A673 (cell line): Measurements from ENCODE around the gene MYOZ3. TPM values are rescaled to one million over a fixed set of nuclear protein-coding genes. Genes with fewer than 3 reads are reported as not detected.

ENCODE experiments used
- BruUV-seq: library from RNA; stranded (reverse); fragments of 400-500 nt; replicated peaks from 2 replicates; lab custom pipeline; 2021; lab: Mats Ljungman, UMichigan
- CTCF ChIA-PET: fragments of 300-600 bp; sonication (Branson Sonifier 250); formaldehyde crosslinking; loops from one replicate; lab custom pipeline; 2022; ENCODE audit warnings: antibody characterized with exemption; lab: Charles Lee
- POLR2A ChIA-PET: fragments of 300-600 bp; sonication (Branson Sonifier 250); formaldehyde crosslinking; loops from one replicate; lab custom pipeline; 2022; ENCODE audit warnings: antibody characterized with exemption; ENCODE audit not compliant: low non-redundant PET; lab: Charles Lee
- DNase-seq: peaks from one replicate; pipeline ENCODE4 v3.0.0-alpha.2; 2015; ENCODE audit warnings: low spot score
- H3K27ac ChIP-seq: fragments of 200-600 bp; sonication (generic); 2 replicates; pipeline ENCODE4 v1.5.1; 2016; ENCODE audit warnings: mixed run types, low read depth, mild to moderate bottlenecking, mixed read lengths, antibody characterized with exemption, low read length; ENCODE audit not compliant: poor library complexity, severe bottlenecking
- H3K27me3 ChIP-seq: fragments of 200-600 bp; sonication (generic); replicated peaks from 2 replicates; pipeline ENCODE4 v1.6.1; 2017; ENCODE audit warnings: mixed run types, low read depth, mild to moderate bottlenecking, mixed read lengths, antibody characterized with exemption, low read length; ENCODE audit not compliant: insufficient read depth, poor library complexity
- H3K36me3 ChIP-seq: fragments of 200-600 bp; sonication (generic); 2 replicates; pipeline ENCODE4 v1.6.1; 2016; ENCODE audit warnings: mixed run types, mild to moderate bottlenecking, mixed read lengths, antibody characterized with exemption, low read length; ENCODE audit not compliant: insufficient read depth, poor library complexity, severe bottlenecking
- H3K4me1 ChIP-seq: fragments of 200-600 bp; sonication (generic); 2 replicates; pipeline ENCODE4 v1.6.1; 2017; ENCODE audit warnings: mixed run types, mild to moderate bottlenecking, mixed read lengths, antibody characterized with exemption, low read length; ENCODE audit not compliant: insufficient read depth, poor library complexity, severe bottlenecking
- H3K4me3 ChIP-seq: fragments of 200-600 bp; sonication (generic); 2 replicates; pipeline ENCODE4 v1.5.1; 2016; ENCODE audit warnings: low read depth, mixed run types, mild to moderate bottlenecking, mixed read lengths, low read length; ENCODE audit not compliant: poor library complexity, severe bottlenecking
- H3K9me3 ChIP-seq: fragments of 200-600 bp; sonication (generic); 2 replicates; pipeline ENCODE4 v1.6.1; 2016; ENCODE audit warnings: mixed run types, low read depth, mild to moderate bottlenecking, mixed read lengths, antibody characterized with exemption, low read length; ENCODE audit not compliant: poor library complexity, severe bottlenecking
- EZH2 ChIP-seq: fragments of 200-600 bp; sonication (generic); IDR thresholded peaks from 2 replicates; pipeline ENCODE4 v1.6.1; 2017; ENCODE audit warnings: borderline replicate concordance, low read depth, mild to moderate bottlenecking, mixed read lengths, antibody characterized with exemption, low read length; ENCODE audit not compliant: poor library complexity, severe bottlenecking
- intact Hi-C: fragments of 100-400 bp; cut with micrococcal nuclease; formaldehyde crosslinking; loops from one replicate; pipeline ENCODE4 v1.10.0; 2022; ENCODE audit not compliant: unreplicated experiment
- total RNA-seq: library from RNA; stranded (reverse); gene quantifications from 2 replicates; pipeline ENCODE4 v1.2.3, GENCODE V29; 2021
- TF ChIP-seq, protein P1 (sequence below): fragments of 300-800, 200-600 bp; sonication (generic); conservative IDR thresholded peaks from 2 replicates; pipeline ENCODE4 v1.5.1; 2017; ENCODE audit warnings: low read depth, mild to moderate bottlenecking, antibody characterized with exemption, low read length, moderate library complexity, mixed read lengths

The MYOZ3 gene
- total RNA-seq, 1 experiment from 2014 or later: 2.4 TPM

GRCh38 chr5:150659360-150660107 is 1.5 kb upstream of the MYOZ3 start:
- Histone ChIP-seq H3K36me3 (no peaks in the 10 kb centered on the region), H3K9me3 (no peaks in the 10 kb centered on the region), H3K4me1 (no peaks in the 10 kb centered on the region), H3K27ac (no peak overlapping the region), H3K4me3 (no peak overlapping the region), H3K27me3 (no peaks in the 10 kb centered on the region)
- TF ChIP-seq, protein P1, sequence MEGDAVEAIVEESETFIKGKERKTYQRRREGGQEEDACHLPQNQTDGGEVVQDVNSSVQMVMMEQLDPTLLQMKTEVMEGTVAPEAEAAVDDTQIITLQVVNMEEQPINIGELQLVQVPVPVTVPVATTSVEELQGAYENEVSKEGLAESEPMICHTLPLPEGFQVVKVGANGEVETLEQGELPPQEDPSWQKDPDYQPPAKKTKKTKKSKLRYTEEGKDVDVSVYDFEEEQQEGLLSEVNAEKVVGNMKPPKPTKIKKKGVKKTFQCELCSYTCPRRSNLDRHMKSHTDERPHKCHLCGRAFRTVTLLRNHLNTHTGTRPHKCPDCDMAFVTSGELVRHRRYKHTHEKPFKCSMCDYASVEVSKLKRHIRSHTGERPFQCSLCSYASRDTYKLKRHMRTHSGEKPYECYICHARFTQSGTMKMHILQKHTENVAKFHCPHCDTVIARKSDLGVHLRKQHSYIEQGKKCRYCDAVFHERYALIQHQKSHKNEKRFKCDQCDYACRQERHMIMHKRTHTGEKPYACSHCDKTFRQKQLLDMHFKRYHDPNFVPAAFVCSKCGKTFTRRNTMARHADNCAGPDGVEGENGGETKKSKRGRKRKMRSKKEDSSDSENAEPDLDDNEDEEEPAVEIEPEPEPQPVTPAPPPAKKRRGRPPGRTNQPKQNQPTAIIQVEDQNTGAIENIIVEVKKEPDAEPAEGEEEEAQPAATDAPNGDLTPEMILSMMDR: no peak
- TF ChIP-seq EZH2: no peak
- DNase-seq: no peak
- POLR2A ChIA-PET: no interaction called here
- BruUV-seq: no TSS peak
- CTCF ChIA-PET: no interaction called here
- intact Hi-C loops: loop anchor here (10.0 kb wide), 1 partner anchor 205 kb away; no protein-coding TSS in a partner anchor

DNA sequence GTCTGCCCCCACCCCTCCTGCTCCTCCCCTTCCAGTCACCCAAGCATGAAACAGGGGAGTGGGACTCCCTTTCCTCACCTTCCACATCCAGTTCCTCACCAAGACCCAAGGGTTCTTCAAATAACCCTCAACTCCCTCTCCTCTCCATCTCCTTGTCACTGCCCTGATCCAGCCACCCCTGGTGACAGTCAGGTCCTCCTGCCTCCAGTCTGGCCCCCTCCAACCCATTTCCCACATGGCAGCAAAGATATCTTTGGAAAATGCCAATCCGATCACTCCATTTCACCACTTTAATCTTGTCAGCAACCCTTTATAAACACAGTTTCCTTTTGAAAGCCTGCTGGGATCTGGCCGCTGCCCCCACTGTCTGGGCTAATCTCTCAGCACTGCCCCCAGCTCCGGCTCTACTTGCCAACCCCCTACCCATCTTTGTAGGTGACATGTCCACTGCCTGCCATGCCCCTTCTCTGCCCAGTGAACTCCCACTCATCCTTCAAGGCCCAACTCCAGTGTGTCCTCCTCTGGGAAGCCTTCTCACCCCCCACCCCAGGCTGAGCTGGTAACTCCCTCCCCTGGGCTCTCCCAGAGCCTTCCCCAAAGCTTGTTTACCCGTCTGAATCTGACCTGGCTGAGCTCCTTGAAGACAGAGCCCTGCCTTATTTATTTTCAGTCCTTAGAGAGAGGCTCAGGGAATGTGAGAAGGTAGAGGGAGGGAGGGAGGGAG is 781 bp upstream of the MYOZ3 start:
- intact Hi-C loops: no loop called here
- no peaks in the 10 kb centered on the region for H3K9me3 ChIP-seq
- no peak overlapping the region for H3K27ac ChIP-seq
- no peaks in the 10 kb centered on the region for H3K36me3 ChIP-seq
- no peak for TF ChIP-seq EZH2
- no TSS peak for BruUV-seq
- POLR2A ChIA-PET: no interaction called here
- H3K27me3 ChIP-seq: no peaks in the 10 kb centered on the region
- H3K4me1 ChIP-seq: no peaks in the 10 kb centered on the region
- no peak overlapping the region for H3K4me3 ChIP-seq
- CTCF ChIA-PET: no interaction called here
- no peak for DNase-seq

GRCh38 chr5:150661821-150662596 is 958 bp downstream of the MYOZ3 start:
- no peaks in the 10 kb centered on the region for H3K27me3 ChIP-seq
- POLR2A ChIA-PET: no interaction called here

More at GRCh38 chr5:150661821-150662596, 958 bp downstream of the MYOZ3 start:
- CTCF ChIA-PET: interaction anchor here (0.6 kb wide), 2 partner anchors 21 to 1290 kb away, joined by 3 to 4 read pairs; no protein-coding TSS in a partner anchor
- no peak for DNase-seq
- H3K4me1 ChIP-seq: no peaks in the 10 kb centered on the region
- H3K27ac ChIP-seq: no peak overlapping the region
- no TSS peak for BruUV-seq
- TF ChIP-seq, protein P1: no peak
- TF ChIP-seq EZH2: no peak
- intact Hi-C loops: no loop called here
- no peak overlapping the region for H3K4me3 ChIP-seq
- no peaks in the 10 kb centered on the region for H3K9me3 ChIP-seq
- no peaks in the 10 kb centered on the region for H3K36me3 ChIP-seq
